GM12872 (cell line): ENCODE results near the gene SERPINB8.

Source experiments
- TF ChIP-seq, protein P1 (sequence below): IDR thresholded peaks from 3 replicates; pipeline ENCODE4 v1.5.1; 2011; ENCODE audit warnings: low read depth, mild to moderate bottlenecking, low read length, moderate library complexity; ENCODE audit not compliant: insufficient read depth

Gene SERPINB8

DNA sequence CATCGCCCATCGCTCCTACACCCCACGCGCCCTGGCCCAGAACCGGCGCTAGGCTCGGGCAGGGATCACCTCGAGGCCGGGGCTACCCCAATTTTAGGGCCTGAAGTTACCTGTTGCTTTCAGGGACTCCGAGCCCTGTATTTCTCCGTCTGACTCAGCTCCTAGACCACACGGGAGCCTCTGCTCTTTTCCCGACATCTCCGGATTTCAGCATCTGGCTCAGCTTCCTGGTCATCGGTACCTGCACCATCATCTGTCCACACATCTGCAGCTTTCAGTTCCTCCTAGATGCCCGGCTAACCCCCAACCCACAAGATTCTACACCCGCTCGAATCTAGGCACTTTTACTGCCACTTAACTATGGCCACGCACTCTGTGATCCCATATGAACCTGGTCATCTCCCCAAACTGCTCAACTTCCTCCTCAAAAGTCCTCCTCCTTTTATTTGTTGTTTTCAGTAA is 32.9 kb upstream of the SERPINB8 start:
- TF ChIP-seq, protein P1, sequence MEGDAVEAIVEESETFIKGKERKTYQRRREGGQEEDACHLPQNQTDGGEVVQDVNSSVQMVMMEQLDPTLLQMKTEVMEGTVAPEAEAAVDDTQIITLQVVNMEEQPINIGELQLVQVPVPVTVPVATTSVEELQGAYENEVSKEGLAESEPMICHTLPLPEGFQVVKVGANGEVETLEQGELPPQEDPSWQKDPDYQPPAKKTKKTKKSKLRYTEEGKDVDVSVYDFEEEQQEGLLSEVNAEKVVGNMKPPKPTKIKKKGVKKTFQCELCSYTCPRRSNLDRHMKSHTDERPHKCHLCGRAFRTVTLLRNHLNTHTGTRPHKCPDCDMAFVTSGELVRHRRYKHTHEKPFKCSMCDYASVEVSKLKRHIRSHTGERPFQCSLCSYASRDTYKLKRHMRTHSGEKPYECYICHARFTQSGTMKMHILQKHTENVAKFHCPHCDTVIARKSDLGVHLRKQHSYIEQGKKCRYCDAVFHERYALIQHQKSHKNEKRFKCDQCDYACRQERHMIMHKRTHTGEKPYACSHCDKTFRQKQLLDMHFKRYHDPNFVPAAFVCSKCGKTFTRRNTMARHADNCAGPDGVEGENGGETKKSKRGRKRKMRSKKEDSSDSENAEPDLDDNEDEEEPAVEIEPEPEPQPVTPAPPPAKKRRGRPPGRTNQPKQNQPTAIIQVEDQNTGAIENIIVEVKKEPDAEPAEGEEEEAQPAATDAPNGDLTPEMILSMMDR = no peak

DNA sequence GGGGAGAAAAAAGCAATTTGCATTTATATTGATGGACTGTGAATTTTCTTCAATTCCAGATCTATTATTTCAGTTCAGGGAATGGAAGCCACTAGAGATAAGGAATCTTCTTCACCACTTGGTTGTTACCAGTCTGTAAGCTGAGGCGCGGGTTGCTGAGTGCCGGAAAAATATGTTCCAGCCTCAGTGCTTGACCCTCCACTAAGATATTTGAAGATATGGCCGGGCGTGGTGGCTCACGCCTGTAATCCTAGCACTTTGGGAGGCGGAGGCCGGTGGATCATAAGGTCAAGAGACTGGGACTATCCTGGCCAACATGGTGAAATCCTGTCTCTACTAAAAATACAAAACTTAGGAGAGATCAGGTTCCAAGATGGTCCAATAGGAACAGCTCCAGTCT is 29.9 kb upstream of the SERPINB8 start:
- TF ChIP-seq, protein P1 = no peak

DNA sequence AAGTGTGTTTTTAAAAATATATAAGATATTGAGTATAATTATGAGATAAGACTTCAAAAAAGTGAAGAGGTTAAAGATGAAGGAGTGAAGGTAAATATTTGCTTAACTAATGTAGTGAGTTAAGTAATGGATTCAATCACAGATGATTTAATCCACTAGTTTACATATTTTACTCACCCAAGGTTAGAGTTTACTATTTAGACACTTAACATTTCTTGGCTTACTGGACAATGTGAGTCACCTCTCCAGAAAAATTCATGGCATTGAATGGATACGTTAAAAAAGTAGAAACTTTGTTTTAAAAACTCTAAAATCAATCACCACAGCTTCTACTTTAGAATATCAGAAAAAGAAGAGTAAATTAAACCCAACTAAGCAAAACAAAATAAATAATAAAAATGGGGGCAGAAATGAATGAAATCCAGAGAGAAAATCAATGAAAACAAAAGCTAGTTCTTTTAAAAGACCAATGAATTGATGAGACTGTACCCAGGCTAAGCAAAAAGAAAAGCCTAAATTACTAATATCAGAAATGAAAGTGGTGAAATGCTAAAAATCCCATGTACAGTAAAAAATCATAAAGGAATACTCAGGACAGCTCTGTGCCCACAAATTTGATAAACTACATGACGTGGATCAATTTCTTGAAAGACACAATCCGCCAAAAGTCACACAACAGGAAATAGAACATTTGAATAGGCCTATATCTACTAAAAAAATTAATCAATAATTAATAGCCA is 22.7 kb upstream of the SERPINB8 start:
- TF ChIP-seq, protein P1 = no peak

DNA sequence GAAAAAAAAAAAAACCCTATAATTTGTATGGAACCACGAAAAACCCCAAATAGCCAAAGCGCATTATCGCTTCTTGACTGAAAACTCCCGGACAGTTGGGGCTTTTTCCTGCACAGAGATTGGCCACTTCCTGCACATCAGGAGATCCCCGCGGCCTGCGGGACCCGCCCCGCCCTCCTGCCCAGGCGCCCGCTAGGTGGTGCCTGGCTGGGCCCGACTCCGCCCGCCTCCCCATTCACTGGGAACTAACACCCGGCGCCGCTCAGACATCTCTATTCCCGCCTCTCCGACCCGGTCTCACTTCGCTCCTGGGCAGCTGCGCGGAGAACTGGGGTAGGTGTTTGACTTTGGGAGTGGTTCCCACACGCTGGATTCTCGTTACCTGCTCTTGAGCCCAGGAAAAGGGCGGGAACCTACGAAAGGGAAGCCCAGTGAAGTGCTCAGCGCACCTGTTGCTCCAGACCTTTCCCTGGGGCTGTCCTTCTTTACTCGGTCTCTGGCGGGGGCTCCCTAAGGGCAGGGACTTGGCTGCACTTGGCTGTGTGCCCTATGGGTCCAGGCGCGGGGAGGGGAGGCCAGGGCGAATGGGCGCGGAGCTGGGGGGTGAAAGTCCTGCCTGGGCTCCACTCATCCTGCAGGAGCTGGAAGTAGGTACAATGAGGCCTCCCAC is 20.7 kb upstream of the SERPINB8 start, which contains the start of gene HMSD:
Gene HMSD, plus strand, starts transcription at position 234 of the 670 bp plus-strand sequence. CDS start 4,155 bp downstream, outside the sequence.
- TF ChIP-seq, protein P1 = peak; percentile 53

DNA sequence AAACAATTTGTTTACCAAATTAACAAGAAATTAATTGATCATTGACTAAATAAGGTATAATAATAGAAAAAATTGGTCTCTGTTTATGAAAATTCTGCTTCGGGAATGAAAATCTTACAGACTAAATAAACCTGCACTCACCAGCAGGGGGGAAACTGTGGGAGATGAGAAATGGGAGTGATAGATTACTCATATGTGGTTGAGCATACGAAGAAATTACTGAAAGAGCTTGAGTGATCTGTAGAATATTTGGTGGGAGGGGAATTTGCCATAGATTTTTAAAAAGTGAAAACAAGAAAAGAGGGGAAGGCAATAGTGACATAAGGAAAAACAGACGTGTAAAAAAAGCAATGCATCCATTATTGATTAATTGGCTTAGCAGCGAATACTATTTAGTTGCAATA is 18.6 kb upstream of the SERPINB8 start:
- TF ChIP-seq, protein P1 = peak; percentile 39; the same call in 2 of the 3 replicates

DNA sequence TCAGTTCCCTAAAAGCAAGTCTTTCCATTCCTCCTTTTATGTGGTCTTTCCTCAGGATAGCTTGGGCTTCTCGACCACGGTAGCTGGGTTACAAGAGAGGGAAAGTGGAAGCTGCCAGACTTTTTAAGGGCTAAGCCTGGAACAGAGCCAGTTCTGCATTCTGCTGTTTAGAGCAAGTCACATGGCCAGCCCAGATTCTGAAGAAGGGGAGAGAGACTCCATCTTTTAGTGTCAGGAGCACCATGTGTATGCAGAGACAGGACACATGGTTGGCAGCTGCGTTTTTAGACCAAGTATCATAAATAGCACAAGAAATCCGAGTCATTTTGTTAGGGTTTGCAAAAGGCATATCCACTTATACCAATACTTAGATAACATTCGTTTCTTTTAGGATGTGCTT is 16.1 kb upstream of the SERPINB8 start:
- TF ChIP-seq, protein P1 = no peak

DNA sequence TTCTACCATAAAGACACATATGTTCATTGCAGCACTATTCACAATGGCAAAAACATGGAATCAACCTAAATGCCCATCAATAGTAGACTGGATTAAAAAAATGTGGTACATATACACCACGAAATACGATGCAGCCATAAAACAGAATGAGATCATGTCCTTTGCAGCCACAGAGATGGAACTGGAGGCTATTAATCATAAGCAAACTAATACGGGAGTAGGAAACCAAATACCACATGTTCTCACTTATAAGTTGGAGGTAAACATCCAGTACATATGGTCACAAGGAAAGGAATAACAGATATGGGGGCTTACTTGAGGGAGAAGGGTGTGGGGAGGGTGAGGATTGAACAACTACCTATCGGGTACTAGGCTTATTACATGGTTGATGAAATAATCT is 13.1 kb upstream of the SERPINB8 start:
- TF ChIP-seq, protein P1 = no peak
